ENCODE measurements around the gene SDCBP2.

DNA sequence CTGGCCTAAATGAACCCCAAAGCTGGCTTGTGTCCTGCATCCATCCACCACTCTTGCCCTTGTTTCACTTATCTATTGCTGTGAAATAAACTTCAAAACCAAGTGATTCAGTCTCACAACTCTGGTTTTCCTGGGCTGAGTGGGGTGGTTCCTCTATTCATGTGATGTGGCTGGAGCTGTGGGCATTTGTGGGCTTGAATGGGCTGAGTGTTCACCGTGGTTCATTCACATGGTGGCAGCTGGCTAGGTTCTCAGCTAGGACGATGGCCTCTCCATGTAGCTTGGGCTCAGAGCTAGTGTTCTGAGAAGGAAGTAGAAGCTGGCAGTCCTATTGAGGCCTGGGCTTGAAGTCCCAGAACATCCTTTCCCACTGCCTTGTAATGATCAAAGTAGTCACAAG is 33.5 kb upstream of the SDCBP2 start:
- TF ChIP-seq ZNF274 (IDR thresholded peaks at IDR 0.05; ENCODE audit: borderline replicate concordance, extremely low read depth, low read length) (no peak), TBP (IDR thresholded peaks at IDR 0.05; ENCODE audit: low read depth, low read length) (no peak), HDAC6 (IDR thresholded peaks at IDR 0.05; ENCODE audit: low read depth, low read length) (no peak), EP300 (IDR thresholded peaks at IDR 0.05; ENCODE audit: borderline replicate concordance in 1 of 2, low read depth in 2 of 2, low read length in 2 of 2) (no peak), MAFK (IDR thresholded peaks at IDR 0.05; ENCODE audit: low read depth, low read length) (no peak), SP2 (IDR thresholded peaks at IDR 0.05; ENCODE audit: low read length) (no peak), CBX5 (IDR thresholded peaks at IDR 0.05; ENCODE audit: low read depth, low read length) (no peak), SP1 (IDR thresholded peaks at IDR 0.05; ENCODE audit: low read depth, low read length) (no peak), POLR2A (IDR thresholded peaks at IDR 0.05; ENCODE audit: control extremely low read depth in 1 of 2, low read depth in 2 of 2, low read length in 2 of 2) (no peak), TAF1 (IDR thresholded peaks at IDR 0.05; ENCODE audit: low read depth, low read length) (no peak), CEBPB (IDR thresholded peaks at IDR 0.05; ENCODE audit: low read depth, low read length) (no peak), JUN (IDR thresholded peaks at IDR 0.05; ENCODE audit: low read depth, low read length) (no peak)
- TF ChIP-seq, protein P1, sequence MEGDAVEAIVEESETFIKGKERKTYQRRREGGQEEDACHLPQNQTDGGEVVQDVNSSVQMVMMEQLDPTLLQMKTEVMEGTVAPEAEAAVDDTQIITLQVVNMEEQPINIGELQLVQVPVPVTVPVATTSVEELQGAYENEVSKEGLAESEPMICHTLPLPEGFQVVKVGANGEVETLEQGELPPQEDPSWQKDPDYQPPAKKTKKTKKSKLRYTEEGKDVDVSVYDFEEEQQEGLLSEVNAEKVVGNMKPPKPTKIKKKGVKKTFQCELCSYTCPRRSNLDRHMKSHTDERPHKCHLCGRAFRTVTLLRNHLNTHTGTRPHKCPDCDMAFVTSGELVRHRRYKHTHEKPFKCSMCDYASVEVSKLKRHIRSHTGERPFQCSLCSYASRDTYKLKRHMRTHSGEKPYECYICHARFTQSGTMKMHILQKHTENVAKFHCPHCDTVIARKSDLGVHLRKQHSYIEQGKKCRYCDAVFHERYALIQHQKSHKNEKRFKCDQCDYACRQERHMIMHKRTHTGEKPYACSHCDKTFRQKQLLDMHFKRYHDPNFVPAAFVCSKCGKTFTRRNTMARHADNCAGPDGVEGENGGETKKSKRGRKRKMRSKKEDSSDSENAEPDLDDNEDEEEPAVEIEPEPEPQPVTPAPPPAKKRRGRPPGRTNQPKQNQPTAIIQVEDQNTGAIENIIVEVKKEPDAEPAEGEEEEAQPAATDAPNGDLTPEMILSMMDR (IDR thresholded peaks at IDR 0.05; ENCODE audit: control extremely low read depth in 1 of 3, insufficient read depth in 1 of 3, low read depth in 1 of 3, low read length in 3 of 3) = no peak
- TF ChIP-seq, protein P2, sequence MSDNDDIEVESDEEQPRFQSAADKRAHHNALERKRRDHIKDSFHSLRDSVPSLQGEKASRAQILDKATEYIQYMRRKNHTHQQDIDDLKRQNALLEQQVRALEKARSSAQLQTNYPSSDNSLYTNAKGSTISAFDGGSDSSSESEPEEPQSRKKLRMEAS (IDR thresholded peaks at IDR 0.05) = no peak

Data from H1 (cell line).